GM18498 (cell line): ENCODE results near the gene AMDHD2.
"Not testable (repeated sequence)": the region's sequence is repeated elsewhere in the genome, so short reads cannot be mapped to it uniquely, and the experiment has no call there.

Experiments
- ATAC-seq: cut with Tn5 transposase; IDR thresholded peaks from one replicate; pipeline ENCODE4 v1.9.1; 2021; ENCODE audit warnings: mild to moderate bottlenecking, moderate library complexity; ENCODE audit not compliant: unreplicated experiment

Gene AMDHD2

DNA sequence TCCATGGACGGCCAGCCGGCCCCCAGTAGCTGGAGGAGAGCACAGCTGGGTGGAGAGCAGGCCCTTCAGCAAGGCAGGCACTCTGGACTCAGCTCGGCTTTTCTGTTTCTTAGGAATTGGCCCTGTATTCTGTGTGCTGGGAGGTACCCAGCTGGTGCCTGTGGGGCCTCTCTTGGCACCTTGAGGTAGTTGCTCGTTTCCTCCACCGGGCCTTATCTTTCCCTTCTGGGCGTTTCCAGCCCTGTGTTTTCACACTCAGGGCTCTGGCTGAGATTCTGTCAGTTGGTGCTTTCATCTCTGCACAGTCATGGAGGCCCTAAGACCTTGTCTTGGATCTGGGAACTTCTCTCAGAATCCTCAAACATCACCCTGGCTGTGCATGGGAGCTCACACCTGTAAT is 47.3 kb downstream of the AMDHD2 start:
- ATAC-seq, result not testable (repeated sequence)

DNA sequence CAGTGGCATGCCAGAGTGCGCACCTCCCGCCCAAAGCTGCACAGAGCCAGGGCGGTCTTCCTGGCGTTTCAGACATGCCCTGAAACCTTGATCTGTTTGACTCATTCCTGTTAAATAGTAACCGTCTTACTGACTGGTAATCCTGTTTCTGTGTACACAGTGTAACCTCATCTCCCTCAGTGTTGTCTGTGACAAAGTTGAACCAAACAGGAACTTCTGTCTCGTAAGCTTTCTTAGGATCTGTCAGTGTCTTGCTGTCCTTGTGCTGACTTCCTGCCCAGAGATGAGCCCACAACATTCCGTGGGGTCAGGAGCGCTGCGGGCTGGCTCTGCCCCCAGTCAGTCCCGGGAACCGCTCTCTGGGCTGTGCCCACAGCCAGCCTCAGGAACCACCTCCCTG is 48.4 kb downstream of the AMDHD2 start:
- ATAC-seq, result not testable (repeated sequence)

DNA sequence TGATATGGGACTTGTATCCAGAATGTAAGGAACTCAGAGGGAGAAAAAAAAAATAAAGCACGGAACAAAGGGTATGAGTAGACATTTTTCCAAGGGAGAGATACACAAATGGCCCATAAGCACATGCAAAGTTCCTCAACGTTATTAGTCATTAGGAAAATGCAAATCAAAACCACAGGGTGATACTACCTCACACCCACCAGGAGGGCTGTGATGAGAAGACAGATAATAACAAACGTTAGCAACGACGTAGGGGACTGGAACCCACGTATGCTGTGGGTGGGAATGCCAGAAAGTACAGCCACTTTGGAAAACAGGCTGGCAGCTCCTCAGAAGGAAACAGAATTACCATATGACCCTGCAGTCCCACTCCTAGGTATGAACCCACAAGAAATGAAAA is 52.5 kb downstream of the AMDHD2 start:
- ATAC-seq, result not testable (repeated sequence)

DNA sequence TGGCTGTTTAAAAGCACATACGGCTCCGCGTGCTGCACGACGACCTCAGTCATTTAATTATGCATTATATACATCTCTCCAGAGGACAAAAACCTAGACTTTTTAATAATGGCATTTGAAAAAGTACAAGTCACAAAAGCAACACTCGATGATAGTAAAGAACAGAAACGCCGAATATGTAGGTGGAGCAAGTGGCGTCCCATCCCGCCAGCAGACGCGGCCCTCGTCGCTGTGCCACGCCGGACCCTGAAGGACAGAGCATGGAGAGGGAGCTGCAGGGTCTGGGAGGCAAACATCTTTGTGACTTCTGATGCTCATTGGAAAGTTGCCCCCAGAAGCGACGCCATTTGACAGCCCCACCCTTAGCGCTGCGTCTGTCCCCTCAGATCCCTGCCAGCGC is 55.7 kb downstream of the AMDHD2 start:
- ATAC-seq, result not testable (repeated sequence)

DNA sequence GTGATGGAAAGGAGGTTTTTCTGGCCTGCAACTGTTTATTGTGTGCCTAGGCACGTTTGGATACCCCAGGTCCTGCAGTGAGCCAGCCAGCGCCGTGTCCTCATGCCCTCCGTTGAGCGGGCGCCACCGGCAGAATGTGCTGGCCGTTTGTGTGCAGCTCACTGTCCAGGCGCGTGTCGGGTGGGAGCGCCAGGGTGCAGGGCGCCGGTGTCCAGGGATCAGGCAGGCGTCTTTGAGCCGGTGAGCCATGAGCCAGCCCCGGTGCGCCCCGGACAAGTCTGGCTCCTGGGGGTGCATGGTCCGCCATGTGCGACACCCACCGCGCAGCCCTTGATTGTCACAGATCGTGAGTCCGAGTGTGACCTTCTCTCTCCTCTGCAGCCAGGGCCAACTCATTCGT is 56.9 kb downstream of the AMDHD2 start:
- not testable (repeated sequence) for ATAC-seq

DNA sequence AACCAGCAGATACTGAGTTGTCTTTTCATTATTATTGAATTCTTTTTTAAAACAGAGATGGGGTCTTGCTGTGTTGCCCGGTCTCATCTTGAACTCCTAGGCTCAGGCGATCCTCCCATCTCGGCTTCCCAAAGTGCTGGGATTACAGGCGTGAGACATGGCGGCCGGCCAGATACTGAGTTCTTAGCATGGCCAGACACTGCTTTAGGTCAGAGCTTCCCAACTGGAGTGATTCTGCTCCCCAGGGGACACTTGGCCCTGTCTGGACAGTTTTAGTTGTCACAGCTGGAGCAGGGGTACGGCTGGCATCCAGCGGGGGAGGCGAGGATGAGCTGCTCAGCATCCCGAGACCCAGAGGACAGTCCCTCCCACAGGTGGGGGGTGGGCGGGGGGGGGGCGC is 58.7 kb downstream of the AMDHD2 start:
- not testable (repeated sequence) for ATAC-seq

DNA sequence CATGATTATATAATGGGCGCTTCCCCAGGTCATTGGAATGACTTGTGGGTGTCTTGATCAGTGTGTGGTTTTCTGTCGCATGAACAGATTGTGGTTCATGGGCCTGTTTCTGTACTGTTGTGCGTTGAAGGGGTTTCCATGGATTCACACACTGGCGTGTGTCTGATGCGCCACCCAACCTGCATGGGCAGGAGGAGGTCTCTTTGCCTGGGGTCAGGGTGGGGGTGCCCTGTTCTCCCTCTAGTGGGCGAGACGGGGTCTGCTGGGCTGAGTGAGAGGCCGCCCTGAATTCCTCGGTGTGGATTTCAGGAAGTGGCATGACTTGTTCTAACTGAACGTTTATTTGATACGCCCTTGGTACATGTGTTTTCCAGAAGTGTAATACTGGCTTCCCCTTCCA is 60.0 kb downstream of the AMDHD2 start:
- ATAC-seq, result not testable (repeated sequence)

DNA sequence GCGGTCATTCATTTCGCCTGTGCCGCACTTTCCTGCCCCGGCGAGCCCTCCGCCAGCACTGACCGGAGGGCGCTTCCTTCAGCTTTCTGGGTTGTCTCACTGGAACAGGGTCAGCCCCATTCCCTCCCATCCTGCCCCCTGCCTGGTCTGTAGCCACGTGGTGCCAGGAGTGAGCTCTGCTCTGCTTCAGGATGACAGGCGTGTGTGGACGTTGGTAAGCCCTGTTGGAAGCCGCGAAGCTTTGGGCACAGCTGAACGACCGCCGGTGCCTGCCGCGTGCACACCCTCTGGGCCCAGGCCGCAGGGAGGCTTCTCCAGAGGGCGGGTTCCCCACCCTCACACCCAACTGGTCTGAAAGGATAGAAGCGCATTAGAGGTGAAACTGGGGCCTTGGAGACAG is 60.6 kb downstream of the AMDHD2 start:
- ATAC-seq, result not testable (repeated sequence)
